GM23338 (cell line): ENCODE measurements around the gene ARL8B.

Experiments used
- STAT1 ChIP-seq: IDR thresholded peaks from one replicate; pipeline ENCODE4 v1.6.1; 2016; ENCODE audit warnings: antibody characterized with exemption; ENCODE audit not compliant: unreplicated experiment
- TF ChIP-seq, protein P1 (sequence below), 2 experiments: fragments of 200-600 bp in 1 of 2; sonication (generic) in 1 of 2; conservative IDR thresholded peaks; 2 replicates each; pipeline versions ENCODE4 v1.5.1 to v1.6.1; 2016 to 2017; ENCODE audit warnings: antibody characterized with exemption in 2 of 2, low read depth in 2 of 2, mild to moderate bottlenecking in 2 of 2, moderate library complexity in 1 of 2

DNA sequence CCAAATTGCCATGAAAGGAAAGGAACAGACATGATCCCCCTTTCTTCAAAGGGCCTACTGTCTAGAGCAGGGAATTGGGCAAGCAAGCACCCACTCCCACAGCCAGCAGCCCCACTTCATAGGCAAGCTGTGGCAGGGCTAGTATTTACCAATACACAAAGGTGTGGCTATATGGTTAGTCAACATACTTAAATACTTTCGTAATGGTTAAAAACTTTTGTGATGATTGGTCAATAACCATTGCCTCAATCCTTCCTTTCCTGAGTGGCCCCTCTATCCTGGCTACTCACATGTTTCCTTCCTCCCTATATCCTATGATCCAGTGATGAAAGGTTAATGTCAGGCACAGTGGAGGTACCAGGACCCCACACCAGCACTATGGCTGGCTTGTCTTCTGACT, 30.1 kb upstream of the ARL8B start:
- TF ChIP-seq, protein P1, sequence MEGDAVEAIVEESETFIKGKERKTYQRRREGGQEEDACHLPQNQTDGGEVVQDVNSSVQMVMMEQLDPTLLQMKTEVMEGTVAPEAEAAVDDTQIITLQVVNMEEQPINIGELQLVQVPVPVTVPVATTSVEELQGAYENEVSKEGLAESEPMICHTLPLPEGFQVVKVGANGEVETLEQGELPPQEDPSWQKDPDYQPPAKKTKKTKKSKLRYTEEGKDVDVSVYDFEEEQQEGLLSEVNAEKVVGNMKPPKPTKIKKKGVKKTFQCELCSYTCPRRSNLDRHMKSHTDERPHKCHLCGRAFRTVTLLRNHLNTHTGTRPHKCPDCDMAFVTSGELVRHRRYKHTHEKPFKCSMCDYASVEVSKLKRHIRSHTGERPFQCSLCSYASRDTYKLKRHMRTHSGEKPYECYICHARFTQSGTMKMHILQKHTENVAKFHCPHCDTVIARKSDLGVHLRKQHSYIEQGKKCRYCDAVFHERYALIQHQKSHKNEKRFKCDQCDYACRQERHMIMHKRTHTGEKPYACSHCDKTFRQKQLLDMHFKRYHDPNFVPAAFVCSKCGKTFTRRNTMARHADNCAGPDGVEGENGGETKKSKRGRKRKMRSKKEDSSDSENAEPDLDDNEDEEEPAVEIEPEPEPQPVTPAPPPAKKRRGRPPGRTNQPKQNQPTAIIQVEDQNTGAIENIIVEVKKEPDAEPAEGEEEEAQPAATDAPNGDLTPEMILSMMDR (conservative IDR thresholded peaks at IDR 0.05; ENCODE audit: low read depth in 2 of 2) = no peak
- no peak for TF ChIP-seq STAT1
